Ovary (tissue), 3 donors: ENCODE data around the gene PLEKHG4B.

Experiments used
- CTCF ChIP-seq, 3 donors: fragments of 450-650 bp in 2 of 3; fragments of 200-600 bp in 1 of 3; IDR thresholded peaks; one replicate each; pipeline versions ENCODE4 v1.5.1 to v1.8.0; 2016 to 2022; ENCODE audit warnings: antibody characterized with exemption in 3 of 3, mild to moderate bottlenecking in 1 of 3
- EP300 ChIP-seq: sonication (generic); formaldehyde crosslinking; IDR thresholded peaks from one replicate; pipeline ENCODE4 v1.6.1; 2017; ENCODE audit warnings: antibody characterized with exemption
- POLR2A ChIP-seq: fragments of 450-650 bp; IDR thresholded peaks from one replicate; pipeline ENCODE4 v1.6.1; 2017; ENCODE audit warnings: antibody characterized with exemption, mild to moderate bottlenecking, moderate library complexity
- donor health status: DM: no; HTN: no; CAD: no.

- TF ChIP-seq CTCF (IDR thresholded peaks at IDR 0.05) (no peak), POLR2A (no peak), EP300 (no peak)
Observed at GRCh38 chr5:56561-57290, 35.2 kb upstream of the PLEKHG4B start.
